Hindlimb muscle (tissue), 1 donor: ENCODE results near the gene VAT1L. TPM values are rescaled to one million over a fixed set of nuclear protein-coding genes. Genes with fewer than 3 reads are reported as not detected.
A peak's percentile ranks its signal among the peaks of the same experiment; 100 is the strongest.

Experiments
- DNase-seq: peaks from one replicate; pipeline ENCODE4 v3.0.0-alpha.2; 2013
- polyA plus RNA-seq: library from polyadenylated mRNA; unstranded; fragments of 120-200 nt; gene quantifications from one replicate; pipeline ENCODE4 v1.2.1, GENCODE V29; 2013; ENCODE audit not compliant: insufficient read length

The VAT1L gene
- polyA plus RNA-seq, 1 donor, result 0.79 TPM

DNA sequence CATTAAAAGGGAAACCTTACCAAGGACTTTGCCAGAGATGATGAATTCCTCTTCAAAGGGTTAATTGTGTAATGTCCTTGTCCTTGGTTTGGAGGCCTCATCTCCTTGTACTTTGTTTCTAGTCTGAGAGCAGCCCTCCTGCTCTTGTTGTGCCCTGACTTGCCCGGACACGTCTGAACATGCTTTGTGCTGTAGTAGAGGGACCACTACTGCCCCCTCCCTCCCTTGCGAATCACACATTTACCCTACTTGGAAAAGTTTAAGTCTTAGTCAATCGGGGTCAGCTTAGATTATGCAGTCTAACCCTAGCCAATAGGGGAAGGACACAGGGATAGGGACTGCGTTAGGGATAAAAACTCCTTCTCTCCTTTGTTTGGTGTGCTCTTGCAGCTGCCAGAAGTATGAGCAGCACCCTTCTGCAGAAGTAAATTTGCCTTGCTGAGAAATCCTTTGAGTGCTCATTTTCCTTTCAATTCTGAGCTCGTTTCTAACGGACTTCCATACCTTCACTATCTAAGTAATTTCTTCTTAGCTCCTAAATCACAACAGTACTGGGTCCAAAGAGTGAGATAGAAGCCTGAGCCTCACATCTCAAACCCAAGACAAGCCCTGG, 207.6 kb downstream of the VAT1L start:
- no peak for DNase-seq

DNA sequence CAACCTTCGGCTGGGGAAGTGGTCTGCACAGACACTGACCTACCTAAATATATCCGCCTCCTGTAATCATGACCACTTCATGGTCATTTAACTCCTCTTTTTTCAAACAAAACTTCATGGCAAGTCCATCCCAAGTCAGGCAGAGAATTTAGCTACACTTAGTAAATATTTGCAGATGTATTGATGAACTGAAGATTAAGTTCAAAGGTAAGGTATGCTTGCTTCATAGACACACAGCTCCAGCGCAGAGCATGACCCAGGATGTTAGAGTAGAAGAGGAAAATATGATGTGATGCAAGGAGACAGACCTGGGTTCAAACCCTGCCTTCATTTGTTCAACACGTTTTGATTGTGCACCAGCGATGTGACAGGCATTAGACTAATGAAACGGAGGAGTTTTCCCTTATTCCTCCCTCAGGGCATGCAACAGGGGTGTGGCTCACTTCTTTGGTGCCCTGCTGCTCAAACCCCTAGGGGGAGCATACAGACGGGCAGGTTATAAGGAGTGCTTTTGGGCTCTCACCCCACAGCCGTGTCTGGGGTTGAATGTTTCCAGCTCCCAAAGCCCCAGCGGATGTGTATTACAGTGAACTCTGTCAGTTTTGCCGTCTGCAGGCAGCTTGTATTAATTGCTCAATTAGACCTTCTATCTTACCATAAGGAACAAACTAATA, 210.1 kb downstream of the VAT1L start:
- DNase-seq, result no peak

DNA sequence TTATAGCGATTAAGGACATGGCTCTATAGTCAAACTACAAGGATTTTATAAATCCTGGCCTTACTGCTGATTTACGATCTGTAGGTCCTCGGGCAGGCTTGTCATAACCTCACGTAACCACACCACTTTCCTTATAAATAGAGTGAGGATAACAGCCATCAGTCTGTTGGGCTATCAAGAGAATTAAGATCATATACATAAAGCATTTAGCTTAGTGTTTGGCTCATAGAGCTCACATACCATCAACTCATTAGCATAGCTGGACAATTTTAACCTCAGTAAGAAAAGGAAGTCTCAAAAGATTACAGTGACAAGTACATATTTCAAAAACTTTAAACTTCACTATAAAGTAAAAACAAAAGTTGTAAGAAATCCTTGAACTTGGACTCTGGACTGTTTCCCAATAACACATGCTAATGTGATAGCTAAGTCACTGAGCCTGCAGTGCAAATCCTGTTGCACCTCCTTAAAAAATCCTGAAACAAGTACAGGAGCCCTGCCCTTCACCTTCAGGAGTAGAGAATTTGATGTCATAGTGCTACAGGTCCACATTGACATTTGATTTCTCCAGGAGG, 213.2 kb downstream of the VAT1L start:
- DNase-seq, result no peak

DNA sequence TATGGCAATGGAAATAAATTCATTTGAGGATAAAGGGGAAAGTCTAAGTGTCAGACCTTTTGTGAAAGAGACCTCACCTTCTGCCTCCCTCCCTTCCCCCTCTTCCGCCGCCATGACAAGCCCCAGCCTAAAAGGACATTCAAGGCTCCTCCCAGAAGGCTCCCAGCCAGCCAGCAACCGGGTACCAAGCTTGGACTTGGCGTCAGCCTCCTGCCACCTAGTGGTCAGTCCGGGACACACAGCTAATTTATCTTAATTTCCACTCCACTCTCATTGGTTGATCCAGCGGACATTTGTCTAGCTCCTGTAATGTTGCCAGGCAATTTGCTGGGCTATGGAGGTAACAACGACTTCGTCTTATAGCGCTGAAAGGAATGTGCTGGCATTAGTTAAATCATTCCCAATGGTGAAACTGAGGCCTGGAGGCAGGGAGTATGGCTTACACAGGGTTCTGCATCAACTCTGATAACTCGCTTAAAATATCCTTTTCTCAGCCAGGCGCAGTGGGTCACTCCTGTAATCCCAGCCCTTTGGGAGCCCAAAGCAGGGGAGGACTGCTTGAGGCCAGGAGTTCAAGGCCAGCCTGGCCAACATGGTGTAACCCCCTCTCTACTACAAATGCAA, 214.7 kb downstream of the VAT1L start:
- DNase-seq, result peak; percentile 64

DNA sequence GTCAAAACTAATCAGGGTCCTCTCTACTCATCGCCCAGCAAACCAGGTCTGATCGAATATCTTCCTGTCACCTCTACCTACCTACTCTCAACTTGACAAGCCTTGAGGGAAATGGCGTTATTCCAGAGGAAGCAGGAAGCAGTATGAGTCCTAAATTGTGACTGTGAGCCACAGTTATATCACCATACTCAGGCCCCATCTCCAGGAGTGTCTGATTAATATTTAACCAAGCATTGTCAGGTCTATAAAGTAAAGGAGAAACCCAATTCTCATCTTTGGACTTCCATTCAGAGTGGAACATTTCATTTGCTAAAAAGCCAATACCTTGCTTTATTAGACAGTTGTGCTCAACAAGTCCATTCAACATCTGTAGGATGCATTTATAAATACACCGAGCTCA, 216.2 kb downstream of the VAT1L start:
- DNase-seq, result no peak

DNA sequence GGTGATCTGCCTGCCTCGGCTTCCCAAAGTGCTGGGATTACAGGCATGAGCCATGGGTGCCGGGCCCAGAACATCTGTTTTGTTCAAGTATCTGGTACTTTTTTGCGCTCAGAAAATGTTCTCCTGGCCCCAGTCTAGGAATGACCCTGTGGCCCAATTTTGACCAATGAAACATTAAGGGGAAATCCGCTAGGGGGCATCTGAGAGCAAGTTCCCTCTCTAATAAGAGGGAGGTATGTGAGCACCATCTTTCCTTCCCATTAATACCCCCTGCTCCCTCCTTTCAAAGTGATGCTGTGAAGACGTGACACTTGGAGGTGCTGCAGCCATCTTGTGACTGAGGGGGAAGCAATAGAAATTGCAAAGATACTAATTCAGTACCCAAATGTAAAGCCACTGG, 217.5 kb downstream of the VAT1L start:
- DNase-seq, result no peak

DNA sequence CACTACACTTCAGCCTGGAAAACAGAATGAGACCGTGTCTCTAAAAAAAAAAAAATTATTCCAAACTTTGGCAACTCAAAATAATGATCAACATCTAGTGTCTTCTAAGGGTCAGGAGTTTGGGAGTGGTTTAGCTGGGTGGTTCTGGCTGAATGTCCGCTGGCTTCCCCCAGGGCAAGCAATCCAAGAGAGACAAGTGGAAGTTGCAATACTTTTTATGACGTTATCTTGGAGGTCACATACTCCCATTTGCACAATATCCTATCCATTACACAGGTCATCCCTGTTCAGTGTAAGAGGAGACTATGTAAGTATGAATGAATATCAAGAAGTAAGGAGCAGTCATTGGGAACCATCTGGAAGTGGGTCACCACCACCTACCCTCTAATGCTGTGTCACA, 218.8 kb downstream of the VAT1L start:
- DNase-seq, result no peak

DNA sequence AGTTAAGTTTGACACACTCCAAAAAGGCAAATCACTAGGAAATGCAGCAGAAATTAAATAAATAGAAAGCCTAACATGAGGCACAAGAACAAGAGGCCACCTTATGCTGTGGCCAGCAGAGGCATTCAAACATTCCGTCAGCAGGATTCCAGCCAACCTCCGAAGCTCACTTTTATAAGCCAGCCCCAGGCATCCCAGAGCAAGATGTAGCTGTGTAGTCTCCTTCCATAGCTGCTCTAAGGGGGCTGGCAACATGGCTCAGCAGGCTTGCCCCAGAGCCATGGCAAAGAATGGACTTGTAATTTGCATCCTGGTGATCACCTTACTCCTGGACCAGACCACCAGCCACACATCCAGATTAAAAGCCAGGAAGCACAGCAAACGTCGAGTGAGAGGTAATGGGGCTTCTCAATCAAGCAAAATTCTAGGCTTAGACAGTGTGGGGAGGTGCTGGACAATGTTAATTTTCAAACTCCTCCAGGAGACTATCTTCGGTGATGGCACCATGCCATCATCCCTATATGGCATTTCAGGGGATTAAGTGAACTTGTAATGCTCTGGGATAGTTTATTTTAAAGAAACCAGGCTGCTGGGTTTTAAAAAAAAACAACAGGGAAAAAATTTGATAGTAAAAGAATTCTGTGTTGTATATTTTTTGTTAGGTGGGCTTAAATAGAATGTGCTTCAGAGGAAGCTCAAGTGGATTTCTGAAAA, 234.1 kb downstream of the VAT1L start, which contains the start of gene CLEC3A:
Gene CLEC3A (plus strand): TSS at position 202 of the 714 bp plus-strand sequence. CDS start 79 bp downstream, at position 281.
- no peak for DNase-seq

DNA sequence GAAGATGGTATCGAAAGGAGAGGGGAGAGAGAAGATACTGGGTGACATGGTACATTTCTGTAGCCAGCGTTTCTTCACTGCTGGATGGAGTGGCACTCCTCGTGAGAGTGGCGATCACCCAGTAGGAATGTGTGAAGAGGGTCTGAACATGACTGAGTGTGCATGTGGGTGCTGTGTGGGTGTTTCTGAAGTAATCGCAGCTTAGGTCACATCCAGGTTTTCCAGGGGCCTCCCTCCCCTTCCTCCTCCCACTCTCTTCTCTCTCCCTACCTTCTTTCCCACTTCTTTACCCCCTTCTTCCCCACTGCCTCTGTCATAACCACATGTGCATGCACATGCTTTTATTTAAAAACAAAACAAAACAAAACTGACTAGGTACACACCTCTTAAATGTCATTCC, 235.8 kb downstream of the VAT1L start:
- no peak for DNase-seq

DNA sequence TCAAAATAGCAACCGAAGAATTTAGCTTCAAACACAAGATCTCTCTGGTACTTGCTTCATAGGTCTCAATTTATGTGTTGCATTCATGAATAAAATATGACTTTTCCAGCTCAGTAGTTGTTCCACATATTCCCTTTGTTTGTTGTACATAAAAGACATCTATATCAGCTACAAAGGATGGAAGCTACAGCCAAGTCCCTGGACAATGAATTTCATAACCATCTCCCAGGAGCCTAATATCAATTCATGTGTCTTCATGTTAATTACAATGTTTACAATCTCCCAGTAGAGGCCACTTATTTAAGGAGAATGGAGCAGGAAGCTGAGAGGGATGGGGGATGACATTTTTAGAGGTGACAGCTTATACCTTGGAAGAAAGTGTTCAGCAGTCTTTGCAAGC, 237.3 kb downstream of the VAT1L start:
- DNase-seq, result no peak

DNA sequence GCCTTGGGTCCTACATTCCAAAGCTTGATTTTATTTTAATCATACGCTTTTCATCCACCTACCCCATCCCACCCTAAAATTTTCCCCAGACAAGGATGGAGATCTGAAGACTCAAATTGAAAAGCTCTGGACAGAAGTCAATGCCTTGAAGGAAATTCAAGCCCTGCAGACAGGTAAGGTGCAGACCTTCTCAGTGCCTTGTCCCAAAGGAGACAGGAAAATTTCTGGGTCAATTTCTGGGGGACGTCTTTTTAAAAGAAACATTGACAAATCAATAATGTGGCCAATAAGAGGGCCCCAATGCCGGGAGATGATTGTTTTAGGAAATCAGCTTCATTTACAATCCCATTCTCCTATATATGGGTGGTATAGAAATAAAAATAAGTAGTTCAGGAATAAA, 239.7 kb downstream of the VAT1L start:
- DNase-seq, result no peak

Other genes with a start within 250 kb of the VAT1L start
- gene NUDT7, start 66.0 kb upstream of the VAT1L start, polyA plus RNA-seq, result 3.4 TPM
- not detected for gene CLEC3A, start 234.0 kb downstream of the VAT1L start, polyA plus RNA-seq